Measurements from ENCODE around the gene SLC7A5.

- no peak for TF ChIP-seq CTCF (IDR thresholded peaks at IDR 0.05; ENCODE audit: poor library complexity, severe bottlenecking)
- TF ChIP-seq REST (IDR thresholded peaks at IDR 0.05; ENCODE audit: borderline replicate concordance): no peak
- no peak for TF ChIP-seq TAF1 (IDR thresholded peaks at IDR 0.05; ENCODE audit: low read depth)
- no peak for TF ChIP-seq SMC3 (conservative IDR thresholded peaks at IDR 0.05; ENCODE audit: poor library complexity)
- TF ChIP-seq POLR2AphosphoS5 (IDR thresholded peaks at IDR 0.05): no peak
- no peak for TF ChIP-seq RAD21 (conservative IDR thresholded peaks at IDR 0.05)
- TF ChIP-seq EZH2 (IDR thresholded peaks at IDR 0.05; ENCODE audit: borderline replicate concordance, insufficient read depth, low read length, poor library complexity, severe bottlenecking): no peak
- no peak for TF ChIP-seq EP300 (conservative IDR thresholded peaks at IDR 0.05; ENCODE audit: poor library complexity, severe bottlenecking)
- no peak for TF ChIP-seq MXI1 (conservative IDR thresholded peaks at IDR 0.05; ENCODE audit: poor library complexity, severe bottlenecking)
Observed at GRCh38 chr16:87829988-87830672, 39.2 kb downstream of the SLC7A5 start.

All from neural cell (in vitro differentiated cells).